Measurements from ENCODE around the gene ASIC2.

- TF ChIP-seq, protein P1, sequence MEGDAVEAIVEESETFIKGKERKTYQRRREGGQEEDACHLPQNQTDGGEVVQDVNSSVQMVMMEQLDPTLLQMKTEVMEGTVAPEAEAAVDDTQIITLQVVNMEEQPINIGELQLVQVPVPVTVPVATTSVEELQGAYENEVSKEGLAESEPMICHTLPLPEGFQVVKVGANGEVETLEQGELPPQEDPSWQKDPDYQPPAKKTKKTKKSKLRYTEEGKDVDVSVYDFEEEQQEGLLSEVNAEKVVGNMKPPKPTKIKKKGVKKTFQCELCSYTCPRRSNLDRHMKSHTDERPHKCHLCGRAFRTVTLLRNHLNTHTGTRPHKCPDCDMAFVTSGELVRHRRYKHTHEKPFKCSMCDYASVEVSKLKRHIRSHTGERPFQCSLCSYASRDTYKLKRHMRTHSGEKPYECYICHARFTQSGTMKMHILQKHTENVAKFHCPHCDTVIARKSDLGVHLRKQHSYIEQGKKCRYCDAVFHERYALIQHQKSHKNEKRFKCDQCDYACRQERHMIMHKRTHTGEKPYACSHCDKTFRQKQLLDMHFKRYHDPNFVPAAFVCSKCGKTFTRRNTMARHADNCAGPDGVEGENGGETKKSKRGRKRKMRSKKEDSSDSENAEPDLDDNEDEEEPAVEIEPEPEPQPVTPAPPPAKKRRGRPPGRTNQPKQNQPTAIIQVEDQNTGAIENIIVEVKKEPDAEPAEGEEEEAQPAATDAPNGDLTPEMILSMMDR (conservative IDR thresholded peaks at IDR 0.05; ENCODE audit: low read depth in 2 of 2): no peak
- TF ChIP-seq ZNF462 (CRISPR knock-in tag; IDR thresholded peaks at IDR 0.05) (no peak), POLR2AphosphoS5 (IDR thresholded peaks at IDR 0.05; ENCODE audit: low read depth) (no peak), JUNB (IDR thresholded peaks at IDR 0.05; ENCODE audit: unreplicated experiment) (no peak), EZH2 (IDR thresholded peaks at IDR 0.05; ENCODE audit: low read depth, unreplicated experiment) (no peak), CREB1 (CRISPR knock-in tag; IDR thresholded peaks at IDR 0.05; ENCODE audit: low read depth) (no peak), REST (IDR thresholded peaks at IDR 0.05; ENCODE audit: unreplicated experiment) (no peak)
Measured at GRCh38 chr17:33109336-33110072, 183.6 kb downstream of the ASIC2 start.
